ENCODE results near the gene PPIL4. TPM values are rescaled to one million over a fixed set of nuclear protein-coding genes. Genes with fewer than 3 reads are reported as not detected.

Gene PPIL4
- total and polyA plus RNA-seq, 2 of the 13 experiments (the other 11 are each of a cell fraction or from before 2014, with no cell fraction given), result 5.5 to 46.0 TPM

DNA sequence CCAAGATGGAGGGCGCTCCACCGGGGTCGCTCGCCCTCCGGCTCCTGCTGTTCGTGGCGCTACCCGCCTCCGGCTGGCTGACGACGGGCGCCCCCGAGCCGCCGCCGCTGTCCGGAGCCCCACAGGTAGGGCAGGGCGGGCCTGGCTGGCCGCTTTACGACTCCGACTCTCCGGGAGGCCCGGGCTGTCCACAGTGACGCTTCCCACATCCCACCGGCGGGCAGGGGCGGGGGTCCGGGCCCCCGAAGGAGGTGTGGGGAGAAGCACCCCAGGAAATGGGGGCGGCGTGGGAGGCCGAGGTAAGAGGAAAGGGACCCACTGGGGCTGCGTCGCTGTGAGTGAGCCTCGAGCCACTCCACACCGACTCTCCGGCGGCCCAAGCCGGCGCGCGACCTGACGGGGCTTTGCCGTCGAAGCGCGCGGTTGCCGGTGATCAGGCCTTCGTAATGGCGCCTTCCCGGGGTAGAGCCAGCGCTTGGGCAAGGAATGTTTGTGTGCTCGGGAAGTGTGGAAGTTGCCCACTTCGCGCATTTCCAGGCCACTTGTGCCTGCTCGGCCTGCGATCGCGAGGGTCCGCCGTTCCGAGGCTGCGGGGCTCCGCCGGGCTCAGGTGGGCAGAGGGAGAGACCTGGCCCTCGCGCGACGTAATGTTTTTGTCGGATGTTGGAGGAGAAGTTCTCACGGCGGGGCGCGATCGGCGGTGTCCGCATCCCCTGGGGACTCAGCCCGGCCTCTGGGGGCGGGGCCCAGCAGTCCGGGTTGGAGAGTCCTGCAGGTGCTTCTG lies 20.8 kb upstream of the PPIL4 start (continued):
- TF ChIP-seq TIGD3 (CRISPR knock-in tag; IDR thresholded peaks at IDR 0.05; ENCODE audit: borderline replicate concordance), result no peak; the same call in 1 of the 2 replicates
- TF ChIP-seq EEA1 (CRISPR knock-in tag; IDR thresholded peaks at IDR 0.05; ENCODE audit: borderline replicate concordance), result no peak
- TF ChIP-seq, protein P1, sequence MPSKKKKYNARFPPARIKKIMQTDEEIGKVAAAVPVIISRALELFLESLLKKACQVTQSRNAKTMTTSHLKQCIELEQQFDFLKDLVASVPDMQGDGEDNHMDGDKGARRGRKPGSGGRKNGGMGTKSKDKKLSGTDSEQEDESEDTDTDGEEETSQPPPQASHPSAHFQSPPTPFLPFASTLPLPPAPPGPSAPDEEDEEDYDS (CRISPR knock-in tag; IDR thresholded peaks at IDR 0.05), result no peak
- TF ChIP-seq KAT2B (IDR thresholded peaks at IDR 0.05; ENCODE audit: borderline replicate concordance, low read depth, low read length), result no peak
- no peak for TF ChIP-seq TP53 (CRISPR knock-in tag; conservative IDR thresholded peaks at IDR 0.05)
- TF ChIP-seq, protein P2, sequence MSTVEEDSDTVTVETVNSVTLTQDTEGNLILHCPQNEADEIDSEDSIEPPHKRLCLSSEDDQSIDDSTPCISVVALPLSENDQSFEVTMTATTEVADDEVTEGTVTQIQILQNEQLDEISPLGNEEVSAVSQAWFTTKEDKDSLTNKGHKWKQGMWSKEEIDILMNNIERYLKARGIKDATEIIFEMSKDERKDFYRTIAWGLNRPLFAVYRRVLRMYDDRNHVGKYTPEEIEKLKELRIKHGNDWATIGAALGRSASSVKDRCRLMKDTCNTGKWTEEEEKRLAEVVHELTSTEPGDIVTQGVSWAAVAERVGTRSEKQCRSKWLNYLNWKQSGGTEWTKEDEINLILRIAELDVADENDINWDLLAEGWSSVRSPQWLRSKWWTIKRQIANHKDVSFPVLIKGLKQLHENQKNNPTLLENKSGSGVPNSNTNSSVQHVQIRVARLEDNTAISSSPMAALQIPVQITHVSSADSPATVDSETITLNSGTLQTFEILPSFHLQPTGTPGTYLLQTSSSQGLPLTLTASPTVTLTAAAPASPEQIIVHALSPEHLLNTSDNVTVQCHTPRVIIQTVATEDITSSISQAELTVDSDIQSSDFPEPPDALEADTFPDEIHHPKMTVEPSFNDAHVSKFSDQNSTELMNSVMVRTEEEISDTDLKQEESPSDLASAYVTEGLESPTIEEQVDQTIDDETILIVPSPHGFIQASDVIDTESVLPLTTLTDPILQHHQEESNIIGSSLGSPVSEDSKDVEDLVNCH (CRISPR knock-in tag; IDR thresholded peaks at IDR 0.05), result no peak
- no peak; the same call in 1 of the 2 replicates for TF ChIP-seq ZNF737 (CRISPR knock-in tag; IDR thresholded peaks at IDR 0.05; ENCODE audit: borderline replicate concordance)
- TF ChIP-seq ZFP36L1 (CRISPR knock-in tag; IDR thresholded peaks at IDR 0.05), result 0 out of 2 replicates have a peak, but pooled peaks have one; percentile 44
- no peak for TF ChIP-seq KLF13 (CRISPR knock-in tag; IDR thresholded peaks at IDR 0.05)
- TF ChIP-seq ZNF841 (CRISPR knock-in tag; IDR thresholded peaks at IDR 0.05; ENCODE audit: borderline replicate concordance), result no peak
- TF ChIP-seq ZNF24 (IDR thresholded peaks at IDR 0.05), result no peak
- no peak for TF ChIP-seq NFIB (CRISPR knock-in tag; IDR thresholded peaks at IDR 0.05; ENCODE audit: borderline replicate concordance)
- no peak for TF ChIP-seq ZNF549 (CRISPR knock-in tag; IDR thresholded peaks at IDR 0.05)
- TF ChIP-seq BRCA1 (CRISPR knock-in tag; IDR thresholded peaks at IDR 0.05), result 0 out of 2 replicates have a peak, but pooled peaks have one; percentile 15
- peak; percentile 87 for TF ChIP-seq ZNF776 (CRISPR knock-in tag; IDR thresholded peaks at IDR 0.05)
- TF ChIP-seq, protein P3, sequence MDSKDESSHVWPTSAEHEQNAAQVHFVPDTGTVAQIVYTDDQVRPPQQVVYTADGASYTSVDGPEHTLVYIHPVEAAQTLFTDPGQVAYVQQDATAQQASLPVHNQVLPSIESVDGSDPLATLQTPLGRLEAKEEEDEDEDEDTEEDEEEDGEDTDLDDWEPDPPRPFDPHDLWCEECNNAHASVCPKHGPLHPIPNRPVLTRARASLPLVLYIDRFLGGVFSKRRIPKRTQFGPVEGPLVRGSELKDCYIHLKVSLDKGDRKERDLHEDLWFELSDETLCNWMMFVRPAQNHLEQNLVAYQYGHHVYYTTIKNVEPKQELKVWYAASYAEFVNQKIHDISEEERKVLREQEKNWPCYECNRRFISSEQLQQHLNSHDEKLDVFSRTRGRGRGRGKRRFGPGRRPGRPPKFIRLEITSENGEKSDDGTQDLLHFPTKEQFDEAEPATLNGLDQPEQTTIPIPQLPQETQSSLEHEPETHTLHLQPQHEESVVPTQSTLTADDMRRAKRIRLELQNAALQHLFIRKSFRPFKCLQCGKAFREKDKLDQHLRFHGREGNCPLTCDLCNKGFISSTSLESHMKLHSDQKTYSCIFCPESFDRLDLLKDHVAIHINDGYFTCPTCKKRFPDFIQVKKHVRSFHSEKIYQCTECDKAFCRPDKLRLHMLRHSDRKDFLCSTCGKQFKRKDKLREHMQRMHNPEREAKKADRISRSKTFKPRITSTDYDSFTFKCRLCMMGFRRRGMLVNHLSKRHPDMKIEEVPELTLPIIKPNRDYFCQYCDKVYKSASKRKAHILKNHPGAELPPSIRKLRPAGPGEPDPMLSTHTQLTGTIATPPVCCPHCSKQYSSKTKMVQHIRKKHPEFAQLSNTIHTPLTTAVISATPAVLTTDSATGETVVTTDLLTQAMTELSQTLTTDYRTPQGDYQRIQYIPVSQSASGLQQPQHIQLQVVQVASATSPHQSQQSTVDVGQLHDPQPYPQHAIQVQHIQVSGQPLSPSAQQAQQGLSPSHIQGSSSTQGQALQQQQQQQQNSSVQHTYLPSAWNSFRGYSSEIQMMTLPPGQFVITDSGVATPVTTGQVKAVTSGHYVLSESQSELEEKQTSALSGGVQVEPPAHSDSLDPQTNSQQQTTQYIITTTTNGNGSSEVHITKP (CRISPR knock-in tag; IDR thresholded peaks at IDR 0.05; ENCODE audit: low read depth), result peak; percentile 5; the same call in 1 of the 2 replicates
- no peak for TF ChIP-seq SMARCC2 (IDR thresholded peaks at IDR 0.05)
- TF ChIP-seq EHMT2 (IDR thresholded peaks at IDR 0.05; ENCODE audit: borderline replicate concordance, low read depth, low read length), result no peak
- TF ChIP-seq ZNF30 (CRISPR knock-in tag; IDR thresholded peaks at IDR 0.05), result no peak; the same call in 1 of the 2 replicates
- TF ChIP-seq, protein P4, sequence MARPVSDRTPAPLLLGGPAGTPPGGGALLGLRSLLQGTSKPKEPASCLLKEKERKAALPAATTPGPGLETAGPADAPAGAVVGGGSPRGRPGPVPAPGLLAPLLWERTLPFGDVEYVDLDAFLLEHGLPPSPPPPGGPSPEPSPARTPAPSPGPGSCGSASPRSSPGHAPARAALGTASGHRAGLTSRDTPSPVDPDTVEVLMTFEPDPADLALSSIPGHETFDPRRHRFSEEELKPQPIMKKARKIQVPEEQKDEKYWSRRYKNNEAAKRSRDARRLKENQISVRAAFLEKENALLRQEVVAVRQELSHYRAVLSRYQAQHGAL (CRISPR knock-in tag; IDR thresholded peaks at IDR 0.05; ENCODE audit: not compliant biosample characterization), result no peak
- TF ChIP-seq ZNF674 (CRISPR knock-in tag; IDR thresholded peaks at IDR 0.05; ENCODE audit: low read depth), result 0 out of 2 replicates have a peak, but pooled peaks have one; percentile 39
